ENCODE data around the gene ANAPC10.

DNA sequence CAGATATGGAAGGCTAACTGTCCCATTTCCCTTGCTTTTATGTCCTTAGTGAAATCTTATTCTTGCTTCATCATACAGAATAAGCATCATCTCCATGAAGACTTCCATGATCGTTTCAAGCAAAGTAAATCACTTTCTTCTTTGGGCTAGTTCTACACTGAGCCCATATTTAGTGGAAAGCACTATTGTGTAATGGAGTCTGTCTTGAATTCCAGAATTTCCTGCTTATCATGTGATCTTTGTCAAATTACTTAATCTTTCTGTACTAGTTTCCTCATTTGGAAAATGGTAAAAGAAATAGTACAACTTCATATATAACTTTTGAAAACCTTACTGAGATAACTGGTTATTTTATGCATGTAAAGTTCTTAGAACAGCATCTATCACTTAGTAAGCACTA is 7.6 kb downstream of the ANAPC10 start:
- TF ChIP-seq, protein P1, sequence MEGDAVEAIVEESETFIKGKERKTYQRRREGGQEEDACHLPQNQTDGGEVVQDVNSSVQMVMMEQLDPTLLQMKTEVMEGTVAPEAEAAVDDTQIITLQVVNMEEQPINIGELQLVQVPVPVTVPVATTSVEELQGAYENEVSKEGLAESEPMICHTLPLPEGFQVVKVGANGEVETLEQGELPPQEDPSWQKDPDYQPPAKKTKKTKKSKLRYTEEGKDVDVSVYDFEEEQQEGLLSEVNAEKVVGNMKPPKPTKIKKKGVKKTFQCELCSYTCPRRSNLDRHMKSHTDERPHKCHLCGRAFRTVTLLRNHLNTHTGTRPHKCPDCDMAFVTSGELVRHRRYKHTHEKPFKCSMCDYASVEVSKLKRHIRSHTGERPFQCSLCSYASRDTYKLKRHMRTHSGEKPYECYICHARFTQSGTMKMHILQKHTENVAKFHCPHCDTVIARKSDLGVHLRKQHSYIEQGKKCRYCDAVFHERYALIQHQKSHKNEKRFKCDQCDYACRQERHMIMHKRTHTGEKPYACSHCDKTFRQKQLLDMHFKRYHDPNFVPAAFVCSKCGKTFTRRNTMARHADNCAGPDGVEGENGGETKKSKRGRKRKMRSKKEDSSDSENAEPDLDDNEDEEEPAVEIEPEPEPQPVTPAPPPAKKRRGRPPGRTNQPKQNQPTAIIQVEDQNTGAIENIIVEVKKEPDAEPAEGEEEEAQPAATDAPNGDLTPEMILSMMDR (conservative IDR thresholded peaks at IDR 0.05), result no peak
- no peak for TF ChIP-seq ZFX (IDR thresholded peaks at IDR 0.05)
